Measurements from ENCODE around the gene RBFOX2. TPM values are rescaled to one million over a fixed set of nuclear protein-coding genes. Genes with fewer than 3 reads are reported as not detected.
"Not testable (repeated sequence)": the region's sequence is repeated elsewhere in the genome, so short reads cannot be mapped to it uniquely, and the experiment has no call there.

RBFOX2 gene
- 1 to 10 TPM; 6.6 to 7.1 TPM for total RNA-seq

- CTCF ChIA-PET: interaction anchor here (0.6 to 2.3 kb wide), 4 partner anchors 28 to 648 kb away, joined by 3 to 7 read pairs (median 4); no protein-coding TSS in a partner anchor
- POLR2A ChIA-PET: no interaction called here
Measured at GRCh38 chr22:36028646-36029405, at the start of gene RBFOX2. TSS of gene RBFOX2 (minus strand) at chr22:36028824. CDS start at chr22:36028425, 399 bp downstream.

GRCh38 chr22:36077271-36077670, 48.6 kb upstream of the RBFOX2 start:
- ChIA-PET CTCF (interaction anchor here (1.8 kb wide), 1 partner anchor 12 kb away, joined by 16 read pairs; no protein-coding TSS in a partner anchor), POLR2A (no interaction called here)

- ChIA-PET CTCF (interaction anchor here (1.8 kb wide), 1 partner anchor 10 kb away, joined by 16 read pairs; no protein-coding TSS in a partner anchor), POLR2A (no interaction called here)
Measured at GRCh38 chr22:36075724-36076123, 47.1 kb upstream of the RBFOX2 start.

GRCh38 chr22:36075230-36075629, 46.6 kb upstream of the RBFOX2 start:
- ChIA-PET CTCF (interaction anchor here (1.8 kb wide), 1 partner anchor 10 kb away, joined by 16 read pairs; no protein-coding TSS in a partner anchor), POLR2A (no interaction called here)

- POLR2A ChIA-PET: no interaction called here
- CTCF ChIA-PET: interaction anchor here (1.3 kb wide), 1 partner anchor 8 kb away, joined by 3 read pairs; no protein-coding TSS in a partner anchor
Measured at GRCh38 chr22:36073476-36073875, 44.9 kb upstream of the RBFOX2 start.

- CTCF ChIA-PET: interaction anchor here (1.1 kb wide), 1 partner anchor 13 kb away, joined by 3 read pairs; no protein-coding TSS in a partner anchor
- POLR2A ChIA-PET: not testable (repeated sequence)
Measured at GRCh38 chr22:36070645-36071044, 42.0 kb upstream of the RBFOX2 start.

GRCh38 chr22:36069368-36069767, 40.7 kb upstream of the RBFOX2 start:
- CTCF ChIA-PET: no interaction called here
- POLR2A ChIA-PET: no interaction called here

- ChIA-PET POLR2A (no interaction called here), CTCF (no interaction called here)
Measured at GRCh38 chr22:36068776-36069344, 40.2 kb upstream of the RBFOX2 start.

GRCh38 chr22:36067235-36067558, 38.6 kb upstream of the RBFOX2 start:
- CTCF ChIA-PET: interaction anchor here (0.7 to 2.1 kb wide), 4 partner anchors 75 to 451 kb away, joined by 3 to 7 read pairs (median 4); no protein-coding TSS in a partner anchor

GRCh38 chr22:36065775-36066544, 37.3 kb upstream of the RBFOX2 start:
- CTCF ChIA-PET: interaction anchor here (0.6 to 2.8 kb wide), 49 partner anchors 8 to 767 kb away, joined by 3 to 31 read pairs (median 4); partner anchors contain the start of genes APOL3, RBFOX2 and TOM1
- POLR2A ChIA-PET: interaction anchor here (0.6 to 1.1 kb wide), 2 partner anchors 14 to 685 kb away, joined by 3 read pairs; no protein-coding TSS in a partner anchor

More at GRCh38 chr22:36067235-36067558, 38.6 kb upstream of the RBFOX2 start:
- POLR2A ChIA-PET: interaction anchor here (0.6 kb wide), 1 partner anchor 417 kb away, joined by 5 read pairs; no protein-coding TSS in a partner anchor

GRCh38 chr22:36065462-36065774, 36.8 kb upstream of the RBFOX2 start:
- ChIA-PET CTCF (interaction anchor here (0.8 to 2.8 kb wide), 47 partner anchors 9 to 766 kb away, joined by 3 to 31 read pairs (median 4); partner anchors contain the start of genes APOL3, RBFOX2 and TOM1), POLR2A (interaction anchor here (0.6 kb wide), 1 partner anchor 684 kb away, joined by 3 read pairs; no protein-coding TSS in a partner anchor)

- ChIA-PET POLR2A (no interaction called here), CTCF (interaction anchor here (2.3 to 2.8 kb wide), 4 partner anchors 8 to 114 kb away, joined by 7 to 31 read pairs (median 14); partner anchors contain the start of gene RBFOX2)
Measured at GRCh38 chr22:36064358-36064757, 35.7 kb upstream of the RBFOX2 start.

GRCh38 chr22:36056980-36057379, 28.4 kb upstream of the RBFOX2 start:
- ChIA-PET CTCF (interaction anchor here (4.8 kb wide), 1 partner anchor 8 kb away, joined by 31 read pairs; no protein-coding TSS in a partner anchor), POLR2A (no interaction called here)

GRCh38 chr22:36055376-36056295, 27.0 kb upstream of the RBFOX2 start:
- ChIA-PET POLR2A (no interaction called here), CTCF (interaction anchor here (4.8 kb wide), 1 partner anchor 10 kb away, joined by 31 read pairs; no protein-coding TSS in a partner anchor)

- CTCF ChIA-PET: interaction anchor here (4.8 kb wide), 1 partner anchor 11 kb away, joined by 31 read pairs; no protein-coding TSS in a partner anchor
Measured at GRCh38 chr22:36054446-36054845, 25.8 kb upstream of the RBFOX2 start.

GRCh38 chr22:36053242-36054147, 24.9 kb upstream of the RBFOX2 start:
- ChIA-PET CTCF (interaction anchor here (2.0 to 4.8 kb wide), 2 partner anchors 12 kb away, joined by 12 to 31 read pairs; no protein-coding TSS in a partner anchor), POLR2A (no interaction called here)

More at GRCh38 chr22:36054446-36054845, 25.8 kb upstream of the RBFOX2 start:
- POLR2A ChIA-PET: not testable (repeated sequence)

GRCh38 chr22:36052505-36052941, 23.9 kb upstream of the RBFOX2 start:
- ChIA-PET CTCF (interaction anchor here (2.0 kb wide), 1 partner anchor 13 kb away, joined by 12 read pairs; no protein-coding TSS in a partner anchor), POLR2A (interaction anchor here (1.4 kb wide), 1 partner anchor 14 kb away, joined by 3 read pairs; no protein-coding TSS in a partner anchor)
